HG03571 (cell line): ENCODE results near the gene CT45A8.
"Not testable (repeated sequence)": the region's sequence is repeated elsewhere in the genome, so short reads cannot be mapped to it uniquely, and the experiment has no call there.

ENCODE experiments used
- ATAC-seq: cut with Tn5 transposase; IDR thresholded peaks from one replicate; pipeline ENCODE4 v1.9.1; 2021; ENCODE audit not compliant: unreplicated experiment

CT45A8 gene

GRCh38 chrX:135854438-135854837, at the start of gene CT45A8:
CT45A8 (minus strand) TSS chrX:135854538; CDS start chrX:135850783, 3,755 bp downstream.
- not testable (repeated sequence) for ATAC-seq

- ATAC-seq = no peak
These were observed 39.0 kb upstream of the CT45A8 start, which contains the start of the genes CT45A10 and SAGE1 for GRCh38 chrX:135893294-135893817. CT45A10 (minus strand) TSS chrX:135893444; CDS start chrX:135885344, 8,100 bp downstream. SAGE1 (plus strand) TSS chrX:135893716; CDS start chrX:135896243, 2,527 bp downstream.

- no peak for ATAC-seq
These were observed 38.4 kb upstream of the CT45A8 start for GRCh38 chrX:135892781-135893180.

- no peak for ATAC-seq
These were observed 35.8 kb upstream of the CT45A8 start for GRCh38 chrX:135890087-135890585.

GRCh38 chrX:135888976-135889375, 34.6 kb upstream of the CT45A8 start:
- ATAC-seq = not testable (repeated sequence)

- not testable (repeated sequence) for ATAC-seq
These were observed 33.9 kb upstream of the CT45A8 start for GRCh38 chrX:135888230-135888629.

GRCh38 chrX:135882741-135883140, 28.4 kb upstream of the CT45A8 start:
- ATAC-seq = not testable (repeated sequence)

GRCh38 chrX:135871712-135872111, 17.4 kb upstream of the CT45A8 start, which contains the start of gene CT45A9:
CT45A9 (minus strand) TSS chrX:135871812; CDS start chrX:135868061, 3,751 bp downstream.
- not testable (repeated sequence) for ATAC-seq

- not testable (repeated sequence) for ATAC-seq
These were observed 17.2 kb downstream of the CT45A8 start, which contains the start of gene CT45A7 for GRCh38 chrX:135837180-135837579. CT45A7 (minus strand) TSS chrX:135837280; CDS start chrX:135833533, 3,747 bp downstream.

- ATAC-seq = not testable (repeated sequence)
These were observed 34.4 kb downstream of the CT45A8 start, which contains the start of gene CT45A2 for GRCh38 chrX:135819912-135820311. CT45A2 (minus strand) TSS chrX:135820012; CDS start chrX:135816265, 3,747 bp downstream.

GRCh38 chrX:135802687-135803086, 51.7 kb downstream of the CT45A8 start, which contains the start of gene CT45A6:
CT45A6 (minus strand) TSS chrX:135802787; CDS start chrX:135798993, 3,794 bp downstream.
- not testable (repeated sequence) for ATAC-seq
